ENCODE measurements around the gene SEC14L5.
"Not testable (repeated sequence)": the region's sequence is repeated elsewhere in the genome, so short reads cannot be mapped to it uniquely, and the experiment has no call there.

Gene SEC14L5

DNA sequence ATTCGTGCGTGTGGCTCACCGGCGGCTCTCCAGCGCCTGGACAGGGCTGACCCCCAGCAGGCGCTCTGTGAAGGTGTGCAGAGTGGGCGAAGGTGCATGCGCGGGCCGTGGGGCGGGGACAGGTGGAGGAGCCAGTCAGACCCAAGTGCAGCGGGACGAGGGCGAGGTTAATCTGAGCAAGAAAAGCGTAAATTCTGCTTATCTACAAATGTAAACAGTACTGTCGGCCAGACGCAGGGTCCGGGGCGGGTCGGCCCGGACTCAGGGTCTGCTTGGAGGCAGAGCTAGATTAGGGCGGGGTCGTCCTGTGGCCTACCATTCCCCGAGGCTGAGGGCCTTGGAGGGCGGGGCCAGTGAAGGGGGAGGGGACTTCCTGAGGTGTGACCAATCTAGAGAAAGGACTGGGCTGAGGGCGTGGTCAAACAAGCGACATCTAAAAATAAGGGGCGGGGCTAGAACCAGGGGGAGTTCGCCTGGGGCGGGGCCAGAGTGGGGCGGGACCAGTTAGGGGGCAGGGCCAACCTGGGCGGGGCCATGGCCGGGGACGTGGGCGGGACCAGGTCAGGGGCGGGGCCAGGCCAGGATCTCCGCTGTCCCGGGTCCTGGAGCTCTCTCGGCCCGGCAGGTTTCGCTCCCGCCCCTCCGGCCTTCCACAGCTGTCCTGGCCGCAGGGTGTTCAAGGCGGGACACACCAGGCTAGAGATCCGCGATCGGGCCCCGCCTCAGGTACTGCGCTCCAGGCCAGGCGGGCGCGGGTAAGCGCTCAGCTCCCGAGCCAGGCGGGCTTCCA is at the start of gene SEC14L5:
Gene SEC14L5 (plus strand): TSS at position 611 of the 790 bp plus-strand sequence. CDS start 994 bp downstream, outside the sequence.
- peak; percentile 92 for DNase-seq

DNA sequence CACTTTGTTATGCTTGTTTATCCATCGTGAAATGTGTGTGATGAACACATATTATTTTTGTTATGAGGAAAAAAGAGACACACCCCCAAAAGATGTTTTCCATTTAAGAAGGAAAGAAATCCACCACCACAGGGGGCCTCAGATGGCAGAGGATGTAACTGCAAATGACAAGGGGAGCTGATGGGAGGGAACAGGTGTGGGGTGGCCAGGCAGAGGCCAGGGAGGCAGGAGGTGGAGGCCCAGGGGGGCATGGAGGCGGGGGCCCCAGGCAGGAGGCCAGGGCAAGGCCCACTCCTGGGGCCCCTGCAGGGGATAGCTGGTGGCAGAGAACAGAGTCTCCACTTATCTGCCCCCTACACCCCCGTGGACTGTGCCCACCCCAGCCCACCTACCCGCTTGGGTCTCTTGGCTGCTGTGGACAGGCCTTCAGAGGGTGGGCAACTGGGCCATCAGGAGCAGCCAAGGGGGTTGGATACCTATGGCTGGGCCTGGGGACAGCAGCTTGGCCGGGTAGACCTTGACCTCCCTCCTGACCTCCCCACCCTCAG is 49.2 kb upstream of the SEC14L5 start:
- no peak for DNase-seq

DNA sequence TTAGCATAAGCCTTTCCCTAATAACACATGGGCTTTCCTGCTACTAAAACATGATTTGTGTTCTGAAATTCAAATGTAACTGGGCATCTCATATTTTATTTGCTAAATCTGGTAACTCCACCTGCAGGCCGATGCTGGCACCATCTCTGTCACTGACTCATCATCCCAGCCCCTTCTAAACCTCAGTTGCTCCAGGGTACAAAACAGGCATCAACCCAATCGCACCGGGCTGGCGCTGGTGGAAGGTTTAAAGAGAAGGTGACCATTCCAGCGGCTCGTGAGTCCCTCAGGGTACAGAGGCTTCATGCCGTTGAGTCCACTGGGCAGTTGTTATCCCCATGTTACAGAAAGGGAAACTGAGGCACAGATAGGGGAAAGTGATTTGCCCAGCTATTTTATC is 48.3 kb upstream of the SEC14L5 start:
- DNase-seq: no peak

DNA sequence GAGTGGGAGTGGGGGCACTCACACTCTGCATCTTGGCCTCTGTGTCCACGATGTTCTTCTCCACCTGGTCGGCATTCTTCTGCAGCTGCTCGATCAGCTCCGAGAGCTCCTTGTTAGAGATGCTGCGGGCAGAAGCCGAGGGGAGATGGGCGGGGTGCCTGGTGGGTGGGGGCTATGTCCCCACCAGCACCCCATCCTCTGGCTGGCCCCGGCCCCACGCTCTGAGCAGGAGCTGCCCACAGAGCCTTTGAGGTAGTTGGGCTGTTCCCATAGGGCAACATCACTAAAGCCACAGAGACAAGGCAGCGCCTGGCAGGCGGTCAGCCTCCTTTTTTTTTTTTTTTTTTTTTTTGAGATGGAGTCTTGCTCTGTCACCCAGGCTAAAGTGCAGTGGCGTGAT is 47.3 kb upstream of the SEC14L5 start:
- DNase-seq: no peak

DNA sequence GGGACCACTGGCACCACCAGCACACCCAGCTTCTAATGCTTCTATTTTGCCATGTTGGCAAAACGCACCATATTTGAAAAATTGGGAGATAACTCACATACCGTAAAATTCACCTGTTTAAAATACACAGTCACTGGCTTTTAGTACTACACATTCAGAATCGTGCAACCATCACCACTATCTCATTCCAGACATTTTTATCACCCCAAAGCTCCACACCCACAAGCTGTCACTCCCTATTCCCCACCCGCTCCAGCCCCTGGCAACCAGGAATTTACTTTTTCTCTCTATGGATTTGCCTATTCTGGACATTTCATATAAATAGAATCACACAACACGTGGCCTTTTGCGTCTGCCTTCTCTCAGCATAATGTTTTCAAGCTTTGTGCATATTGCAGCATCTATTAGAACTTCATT is 46.2 kb upstream of the SEC14L5 start:
- DNase-seq: no peak

DNA sequence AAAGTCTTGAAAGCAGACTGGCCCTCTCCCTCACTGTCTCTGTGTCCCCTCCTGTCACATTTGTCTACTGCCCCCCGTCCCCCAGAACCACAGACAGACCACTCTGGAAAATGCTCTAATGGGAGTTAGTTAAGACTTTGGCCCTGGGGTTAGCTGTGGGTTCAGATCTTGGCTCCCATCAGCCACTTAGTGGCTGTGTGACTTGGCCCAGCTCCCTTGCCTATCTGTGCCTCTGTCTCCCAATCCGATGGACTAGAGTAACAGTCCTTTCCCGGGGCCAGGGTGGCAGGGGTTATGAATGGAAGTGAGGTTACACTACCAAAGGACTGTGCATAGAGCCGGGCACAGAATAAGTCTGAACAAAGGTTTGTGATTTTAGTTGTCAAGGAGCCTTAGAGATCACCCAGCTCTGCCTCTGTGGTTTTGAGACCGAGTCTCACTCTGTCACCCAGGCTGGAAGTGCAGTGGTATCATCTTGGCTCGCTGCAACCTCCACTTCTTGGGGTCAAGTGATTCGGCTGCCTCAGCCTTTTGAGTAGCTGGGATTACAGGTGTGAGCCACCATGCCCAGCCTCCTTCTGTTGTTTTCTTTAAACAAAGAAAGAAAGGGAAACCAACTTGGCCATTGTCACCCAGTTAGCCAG is 44.9 kb upstream of the SEC14L5 start:
- DNase-seq: no peak

DNA sequence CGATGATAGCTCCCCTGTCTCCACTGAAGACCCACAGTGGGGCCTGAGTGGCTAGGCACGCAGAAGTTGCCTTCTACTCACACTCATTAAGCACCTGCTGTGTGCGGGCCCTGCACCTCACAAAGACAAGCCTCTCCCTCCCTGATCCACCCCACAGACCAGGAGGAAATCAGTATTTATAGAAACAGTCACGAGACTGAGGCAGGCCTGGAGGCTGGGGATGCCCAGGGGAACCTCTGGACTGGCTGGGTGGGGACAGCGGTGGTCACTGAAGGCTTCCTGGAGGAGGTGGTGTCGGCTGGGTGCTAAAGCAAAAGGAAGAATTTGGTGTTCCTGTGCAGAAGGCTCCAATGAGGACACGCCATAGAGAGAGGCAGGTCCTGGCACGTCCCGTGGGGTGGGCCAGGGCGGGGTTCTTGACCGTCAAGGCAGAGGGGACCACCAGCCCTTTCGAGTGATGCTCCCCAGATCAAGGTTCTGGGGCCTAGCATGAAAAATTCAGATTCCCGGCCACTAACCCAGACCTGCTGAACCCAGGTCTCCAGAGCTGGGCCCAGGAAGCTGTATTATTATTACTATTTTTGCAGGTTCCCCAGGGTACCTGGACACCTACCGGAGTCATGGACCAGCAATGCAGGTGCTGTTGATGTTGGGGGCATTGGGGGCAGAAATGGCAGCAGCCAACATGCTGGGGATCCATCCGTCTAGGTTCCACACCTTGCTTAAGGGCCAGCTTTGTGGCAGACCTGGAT is 44.2 kb upstream of the SEC14L5 start:
- DNase-seq: no peak

DNA sequence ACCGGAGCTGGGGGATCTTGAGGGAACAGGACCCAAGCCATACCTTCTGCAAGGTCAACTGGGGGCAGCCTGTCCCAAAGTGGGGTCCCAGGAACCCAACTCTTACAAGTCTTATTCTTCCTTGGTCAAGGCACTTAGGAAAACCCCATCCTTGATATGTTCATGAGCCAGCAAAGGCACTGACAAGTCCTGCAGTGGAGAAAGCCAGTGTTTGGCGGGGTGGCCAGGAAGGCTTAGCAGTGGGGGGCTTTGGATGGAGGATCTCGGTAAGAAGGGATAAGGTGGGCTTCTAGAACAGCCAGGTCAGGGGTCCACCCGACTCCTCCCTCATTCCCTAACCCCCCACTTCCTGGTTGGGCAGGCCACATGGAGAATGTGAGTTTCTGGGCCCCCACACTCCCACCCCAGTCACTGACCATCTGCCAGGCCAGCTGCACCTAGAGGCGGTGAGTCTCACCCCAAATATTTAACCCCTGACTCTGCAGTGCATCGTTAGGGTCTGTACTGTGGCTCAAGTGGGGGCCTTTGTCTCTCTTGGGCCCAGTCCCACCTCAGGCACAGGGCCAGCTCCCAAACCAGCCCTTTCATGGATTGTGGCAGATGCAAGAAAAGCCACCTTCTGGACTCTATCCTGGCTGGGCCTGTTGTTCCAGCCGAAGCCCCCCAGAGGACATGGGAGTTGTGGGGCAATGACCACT is 43.5 kb upstream of the SEC14L5 start:
- DNase-seq: no peak

DNA sequence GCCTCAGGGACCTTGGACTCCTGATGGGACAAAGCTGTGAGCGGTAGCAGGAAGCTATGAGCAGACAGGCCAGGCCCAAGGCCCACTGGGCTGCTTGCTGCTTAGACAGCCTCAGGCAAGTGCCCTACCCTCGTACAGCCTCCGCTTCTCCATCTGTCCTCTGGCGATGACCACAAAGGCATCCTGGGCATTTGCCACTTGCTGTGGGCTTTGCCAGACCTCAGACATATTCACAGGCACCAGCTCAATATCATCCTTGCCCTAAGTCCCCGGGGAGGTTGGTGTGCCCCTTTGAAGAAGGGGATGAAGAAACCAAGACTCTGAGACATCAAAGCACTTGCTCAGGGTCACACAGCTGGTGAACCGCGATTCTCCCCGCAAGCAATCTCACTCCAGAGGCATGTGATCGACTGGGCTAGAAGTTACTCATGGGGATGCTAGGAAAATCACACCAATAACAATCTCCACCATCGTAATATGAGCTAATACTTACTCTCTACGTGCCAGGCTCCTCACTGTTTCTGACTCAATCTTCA is 42.8 kb upstream of the SEC14L5 start:
- DNase-seq: no peak

DNA sequence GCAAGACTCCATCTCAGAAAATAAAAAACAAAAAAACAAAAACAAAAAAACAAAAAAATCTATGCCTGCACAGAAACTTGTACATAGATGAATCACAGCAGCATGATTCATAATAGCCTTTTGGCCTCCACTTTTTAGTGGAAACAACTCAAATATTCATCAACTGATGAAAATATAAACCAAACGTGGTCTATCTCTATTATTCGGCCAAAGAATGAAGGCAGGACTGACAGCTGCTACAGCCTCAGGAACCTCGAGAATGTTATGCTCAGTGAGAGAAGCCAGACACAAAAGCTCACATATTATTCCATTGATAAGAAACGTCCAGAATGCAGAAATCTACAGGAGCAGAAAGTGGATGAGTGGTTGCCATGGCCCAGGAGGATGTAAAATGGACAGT is 41.0 kb upstream of the SEC14L5 start:
- no peak for DNase-seq

DNA sequence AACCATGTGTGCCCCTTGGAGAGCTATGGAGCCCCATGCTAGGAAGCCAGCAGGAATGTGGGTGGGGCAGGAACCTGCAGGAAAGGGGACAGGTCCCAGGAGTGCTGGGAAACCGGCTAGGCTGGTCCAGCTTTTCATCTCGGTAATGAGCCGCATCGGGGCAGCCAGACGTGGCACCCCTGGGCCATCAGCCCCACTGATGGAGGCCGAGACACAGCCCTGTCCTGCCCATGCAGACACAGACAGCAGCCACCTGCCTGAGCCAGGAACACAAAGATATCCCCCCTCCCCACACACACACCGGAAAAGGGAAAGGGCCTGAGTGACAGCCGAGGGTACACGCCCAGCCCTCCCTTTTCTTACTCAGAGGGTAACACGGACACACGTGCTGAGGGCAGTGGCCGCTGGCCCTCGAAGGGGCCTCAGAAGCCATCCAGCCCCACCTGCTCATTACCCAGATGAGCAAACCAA is 39.3 kb upstream of the SEC14L5 start:
- no peak for DNase-seq

DNA sequence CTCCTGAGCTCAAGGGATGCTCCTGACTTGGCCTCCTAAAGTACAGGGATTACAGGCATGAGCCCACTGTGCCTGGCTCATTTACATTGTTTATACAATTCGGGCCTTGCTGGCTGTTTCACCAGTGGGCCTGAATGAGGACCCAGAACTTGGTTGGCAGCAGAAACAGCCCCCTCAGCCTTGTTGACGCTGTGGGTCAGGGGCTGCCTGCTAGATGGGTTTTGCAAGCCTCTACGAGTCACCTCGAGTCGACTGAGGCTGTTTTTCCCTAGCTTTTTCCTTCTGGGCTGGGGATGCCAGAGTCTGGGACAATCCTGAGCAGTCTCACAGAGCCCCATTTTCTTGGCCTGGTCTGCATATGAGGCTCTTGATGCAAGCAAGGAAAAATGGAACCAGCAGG is 37.3 kb upstream of the SEC14L5 start:
- no peak for DNase-seq

DNA sequence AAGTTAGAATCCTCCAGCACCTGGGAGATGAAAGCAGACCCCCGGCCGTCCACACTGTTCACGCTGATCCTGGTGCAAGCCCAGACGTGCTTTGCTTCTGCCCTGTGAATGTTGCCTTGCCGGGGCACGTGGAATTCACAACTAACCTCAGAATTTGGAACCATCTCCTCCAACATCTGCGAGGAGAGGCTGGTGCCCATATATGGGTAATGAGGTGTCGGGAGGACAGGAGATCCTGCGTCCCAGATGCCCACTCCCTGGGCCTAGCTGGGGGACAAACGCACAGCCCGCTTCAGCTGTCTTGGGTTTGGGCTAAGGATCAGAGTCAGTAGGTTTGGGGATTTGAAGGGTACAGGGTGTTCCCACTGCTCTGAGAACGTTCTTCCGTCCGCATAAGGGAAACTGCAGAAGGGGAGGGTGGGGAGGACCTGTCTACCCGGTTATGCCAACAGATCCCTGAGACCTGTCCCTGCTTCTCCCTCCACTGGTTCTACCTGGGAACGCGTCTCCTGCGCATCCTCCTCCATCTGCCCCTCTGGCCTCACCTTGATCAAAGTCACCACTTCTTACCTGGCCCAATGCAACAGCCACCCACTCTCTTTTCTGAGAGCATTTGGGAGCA is 35.3 kb upstream of the SEC14L5 start:
- DNase-seq: no peak

DNA sequence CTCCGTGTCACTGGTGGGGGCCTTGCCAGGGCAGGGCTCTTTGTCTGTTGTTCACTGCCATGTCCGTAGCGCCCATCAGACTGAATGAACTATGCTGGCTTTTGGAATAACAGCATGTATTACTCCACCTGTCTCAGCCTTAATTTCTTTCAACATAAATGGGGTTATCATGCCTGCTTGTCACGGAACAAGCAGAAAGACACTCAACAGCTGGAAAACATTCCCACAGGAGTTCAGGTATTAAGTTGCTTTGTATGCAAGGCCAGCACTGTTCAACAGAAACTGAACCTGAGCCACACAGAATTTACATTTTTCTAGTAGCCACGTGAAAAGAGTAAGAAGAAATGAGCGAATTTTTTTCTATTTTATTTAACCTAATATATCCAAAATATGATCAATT is 34.3 kb upstream of the SEC14L5 start:
- no peak for DNase-seq

DNA sequence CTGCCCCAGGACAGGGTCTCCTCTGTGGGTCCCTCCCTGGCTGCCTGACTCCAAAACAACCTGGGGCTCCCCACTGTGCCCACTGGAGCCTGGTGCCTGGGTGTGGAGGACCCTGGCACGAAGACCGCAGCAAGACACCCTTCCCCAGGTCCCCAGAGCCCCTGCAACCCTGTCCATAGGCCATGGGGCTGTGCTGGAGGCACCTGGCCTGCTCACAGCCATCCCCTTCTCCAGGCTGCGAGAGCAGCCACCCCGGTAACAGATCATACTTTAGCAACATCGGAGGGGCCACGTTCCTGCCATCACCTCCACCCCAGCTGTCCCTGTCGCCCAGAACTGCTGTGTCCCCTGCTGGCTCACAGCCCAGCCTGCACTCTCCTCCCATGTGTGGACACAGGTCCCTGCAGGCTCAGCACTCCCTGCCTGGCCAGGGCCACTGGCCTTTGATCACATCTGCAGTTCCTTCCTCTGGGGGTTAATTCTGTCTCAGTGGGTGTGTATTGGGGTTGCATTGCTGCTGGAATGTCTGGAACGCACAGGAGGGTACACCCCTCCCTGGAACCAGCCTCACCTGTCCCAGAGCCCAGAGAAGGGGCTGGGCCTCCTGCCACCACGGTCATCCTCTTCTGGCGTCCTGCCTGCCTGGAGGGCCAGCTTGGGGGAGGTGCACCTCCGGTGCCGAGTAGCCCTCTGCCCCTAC is 33.4 kb upstream of the SEC14L5 start:
- DNase-seq: no peak

DNA sequence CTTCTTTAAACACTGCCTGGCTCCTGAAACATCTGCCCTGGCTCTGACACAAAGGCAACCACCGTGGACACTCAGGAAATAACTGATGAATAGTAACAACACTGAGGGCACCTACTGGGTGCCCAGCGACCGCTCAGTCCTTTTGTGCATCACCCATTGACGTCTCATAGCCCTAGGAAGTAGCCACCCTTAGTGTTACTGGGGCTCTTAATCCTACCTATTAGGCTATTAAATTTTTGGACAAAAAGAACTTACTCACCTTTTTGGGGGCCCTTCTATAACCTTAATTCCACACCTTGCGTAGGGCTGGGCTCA is 32.9 kb upstream of the SEC14L5 start:
- no peak for DNase-seq

DNA sequence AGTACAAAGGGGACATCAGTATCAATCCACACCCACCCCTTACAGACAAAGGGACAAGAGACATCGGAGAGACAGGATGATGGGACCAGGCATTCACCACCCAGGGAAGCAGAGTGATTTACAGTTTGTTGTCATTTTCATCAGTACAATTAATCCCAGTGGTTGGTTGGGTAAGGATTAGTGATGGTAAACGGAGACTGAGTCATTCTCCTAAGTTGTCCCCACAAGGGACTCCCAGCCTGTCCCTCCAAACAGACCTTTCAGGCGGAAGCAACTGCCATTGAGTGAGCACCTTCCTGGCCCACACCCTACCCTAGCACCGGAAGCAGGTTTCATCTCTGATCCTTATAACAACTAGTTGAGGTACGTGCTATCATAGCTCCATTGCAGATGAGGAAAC is 32.3 kb upstream of the SEC14L5 start:
- DNase-seq: no peak

DNA sequence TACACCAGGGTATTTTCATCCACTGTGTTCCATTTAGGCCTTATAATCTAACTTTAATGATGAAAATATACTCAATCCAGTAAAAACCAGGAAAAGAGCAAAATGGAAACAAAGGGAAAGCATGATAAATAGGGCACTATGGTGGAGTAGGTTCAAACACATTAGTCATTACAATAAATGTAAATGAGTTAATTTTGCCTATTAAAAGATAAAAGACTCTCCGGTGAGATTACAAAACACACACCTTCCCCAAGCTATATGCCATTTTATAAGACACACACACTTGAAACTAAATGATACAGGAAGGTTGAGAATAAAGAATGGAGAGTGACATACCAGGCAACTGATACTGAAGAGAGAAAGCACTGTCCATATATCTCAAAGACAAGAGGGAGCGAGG is 31.2 kb upstream of the SEC14L5 start:
- no peak for DNase-seq

DNA sequence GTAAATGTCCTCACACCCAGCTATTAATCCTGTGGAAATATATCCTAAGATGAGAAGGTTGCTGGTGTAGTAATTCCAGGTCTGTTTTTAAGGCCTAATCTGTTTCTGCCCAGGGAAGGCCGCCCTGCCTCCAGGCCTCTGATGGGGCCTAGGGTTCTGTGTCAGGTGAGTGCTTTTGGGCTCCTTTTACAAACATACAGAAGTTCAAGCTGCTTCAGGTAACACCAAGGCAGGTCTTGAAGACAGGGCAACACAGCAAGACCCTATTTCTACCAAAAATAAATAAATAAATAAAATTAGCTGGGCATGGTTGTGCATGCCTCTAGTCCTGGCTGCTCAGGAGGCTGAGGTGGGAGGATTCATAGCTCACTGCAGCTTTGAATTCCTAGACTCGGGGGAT is 30.5 kb upstream of the SEC14L5 start:
- DNase-seq: no peak

DNA sequence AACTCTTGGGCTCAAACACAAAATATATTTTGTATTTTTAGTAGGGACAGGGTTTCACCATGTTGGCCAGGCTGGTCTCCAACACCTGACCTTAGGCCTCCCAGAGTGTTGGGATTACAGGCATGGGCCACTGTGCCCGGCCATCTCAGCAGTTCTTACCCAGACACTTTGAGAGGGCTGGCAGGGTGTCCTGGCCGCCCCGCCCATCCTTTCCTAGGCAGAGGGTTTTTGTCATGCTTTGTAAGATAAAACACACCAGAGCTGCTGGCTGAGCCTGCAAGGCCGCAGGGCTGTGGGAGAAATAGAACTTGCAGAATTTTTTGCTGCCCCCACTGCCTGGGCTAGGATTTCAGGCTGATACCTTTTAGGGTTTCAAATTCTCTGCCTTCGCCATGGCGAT is 29.9 kb upstream of the SEC14L5 start:
- DNase-seq: no peak

DNA sequence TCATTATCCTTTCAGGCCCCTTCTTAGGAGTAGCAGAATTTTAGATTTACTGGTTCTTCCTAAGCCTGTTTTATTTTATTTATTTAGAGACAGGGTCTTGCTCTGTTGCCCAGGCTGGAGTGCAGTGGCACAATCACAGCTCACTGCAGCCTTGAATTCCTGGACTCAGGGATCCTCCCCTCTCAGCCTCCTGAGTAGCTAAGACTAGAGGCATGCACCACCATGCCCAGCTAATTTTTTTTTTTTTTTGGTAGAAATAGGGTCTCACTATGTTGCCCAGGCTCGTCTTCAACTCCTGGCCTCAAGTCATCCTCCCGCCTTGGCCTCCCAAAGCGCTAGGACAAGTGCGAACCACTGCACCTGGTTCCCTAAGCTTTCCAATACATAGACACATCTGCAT is 28.5 kb upstream of the SEC14L5 start:
- not testable (repeated sequence) for DNase-seq

DNA sequence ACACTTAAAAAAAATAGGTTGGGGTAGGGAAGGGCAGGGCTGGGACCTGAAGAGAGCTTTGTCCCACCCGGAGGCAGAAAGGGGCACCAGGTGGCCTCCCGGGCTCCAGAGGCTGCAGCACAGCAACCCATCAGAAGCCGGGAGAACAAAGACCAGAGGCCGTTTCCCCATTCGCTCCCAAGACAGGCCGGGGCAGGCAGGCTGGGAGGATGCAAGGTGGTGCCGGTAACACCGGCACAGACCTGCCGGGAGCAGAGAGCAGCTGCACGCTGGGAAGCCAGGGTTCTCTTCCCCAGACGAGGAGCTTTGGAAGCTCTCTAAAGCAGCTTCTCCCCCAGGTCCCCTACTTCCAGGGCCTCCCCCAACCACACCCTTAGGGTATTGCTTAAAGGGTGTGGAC is 26.7 kb upstream of the SEC14L5 start:
- DNase-seq: no peak

Data from GDM1 (cell line).